ENCODE data around the gene TTF2.
"Not testable (repeated sequence)": the region's sequence is repeated elsewhere in the genome, so short reads cannot be mapped to it uniquely, and the experiment has no call there.

Gene TTF2

DNA sequence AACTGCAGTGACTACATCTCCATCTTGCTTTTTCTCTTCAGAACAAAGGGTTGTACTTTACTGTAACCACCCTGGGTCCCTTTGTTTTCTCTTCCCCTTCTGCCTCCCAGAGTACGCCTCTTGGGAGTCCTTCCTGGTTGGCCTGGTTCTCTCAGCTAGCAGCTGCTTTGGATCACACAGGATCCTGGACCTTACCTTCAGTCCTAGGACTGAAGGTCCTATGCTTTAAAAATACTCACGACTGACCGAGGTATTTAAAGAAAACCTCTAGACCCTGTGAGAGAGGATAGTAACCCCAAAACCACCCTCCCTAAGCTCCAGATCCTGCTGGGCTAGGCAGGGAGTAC lies 56.6 kb downstream of the TTF2 start:
- Histone ChIP-seq H3K9ac (ENCODE audit: low read length) (no peak overlapping the region), H3K79me1 (ENCODE audit: low read length) (peaks cover 11% of the 10 kb centered on the region), H2BK5ac (ENCODE audit: low read depth, low read length, poor library complexity) (no peak overlapping the region), H3K27me3 (ENCODE audit: insufficient read depth, low read length) (no peaks in the 10 kb centered on the region), H3K18ac (ENCODE audit: low read length) (peak overlapping the region; percentile 29), H3K27ac (ENCODE audit: low read depth, low read length) (no peak overlapping the region), H4K8ac (ENCODE audit: low read depth, low read length) (no peak overlapping the region), H4K12ac (ENCODE audit: low read depth, low read length) (no peak overlapping the region), H3K36me3 (ENCODE audit: control insufficient read depth in 1 of 2, insufficient read depth in 2 of 2, low read length in 2 of 2) (peaks cover 19 to 31% of the 10 kb centered on the region in 2 experiments), H2AFZ (ENCODE audit: insufficient read depth, low read length, poor library complexity) (no peak overlapping the region), H2BK12ac (ENCODE audit: low read length) (no peak overlapping the region), H3K4me1 (ENCODE audit: control insufficient read depth in 1 of 2, insufficient read depth in 2 of 2, low read length in 2 of 2) (peaks cover 19 to 21% of the 10 kb centered on the region in 2 experiments), H3K23ac (ENCODE audit: low read length) (no peak overlapping the region), H4K91ac (ENCODE audit: low read depth, low read length) (peak overlapping the region; percentile 26), H3K4ac (ENCODE audit: low read depth, low read length) (no peak overlapping the region), H3K9me3 (ENCODE audit: insufficient read depth, low read depth, low read length) (no peaks in the 10 kb centered on the region), H3K14ac (ENCODE audit: low read length) (no peak overlapping the region), H3K4me3 (ENCODE audit: low read depth, low read length) (no peak overlapping the region), H3K79me2 (ENCODE audit: control insufficient read depth, insufficient read depth, low read length, poor library complexity) (peaks cover 9% of the 10 kb centered on the region), H3K4me2 (ENCODE audit: low read length) (no peak overlapping the region), H2BK120ac (ENCODE audit: insufficient read depth, low read length, poor library complexity) (no peak overlapping the region), H2AK5ac (ENCODE audit: low read length) (no peak overlapping the region)
- WGBS (ENCODE audit: extremely low coverage, insufficient coverage, insufficient read length): no CpG with 5 or more reads among the region's 3 CpGs
- no peak for DNase-seq

DNA sequence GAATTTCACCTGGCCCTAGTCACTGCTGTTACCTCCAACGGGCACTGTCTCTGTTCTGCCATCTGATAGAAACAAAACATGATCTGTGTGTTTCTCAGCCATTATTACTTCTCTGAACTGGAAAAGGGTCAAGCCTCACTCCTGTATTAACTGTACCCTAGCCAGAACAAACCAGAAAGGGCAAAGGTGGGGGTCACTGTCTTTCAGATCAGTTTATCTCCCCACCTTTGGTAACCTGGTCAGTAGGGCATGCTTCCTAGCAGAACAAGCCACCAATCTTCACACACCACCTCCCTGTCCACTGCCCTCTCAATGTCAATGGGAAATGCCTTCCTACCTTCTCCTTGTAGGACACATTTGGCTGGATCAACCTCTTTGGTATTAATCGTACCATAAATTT lies 57.6 kb downstream of the TTF2 start:
- Histone ChIP-seq H3K79me2 (ENCODE audit: control insufficient read depth, insufficient read depth, low read length, poor library complexity) (peaks cover 12% of the 10 kb centered on the region), H2AK5ac (ENCODE audit: low read length) (no peak overlapping the region), H3K9me3 (ENCODE audit: insufficient read depth, low read depth, low read length) (no peaks in the 10 kb centered on the region)

DNA sequence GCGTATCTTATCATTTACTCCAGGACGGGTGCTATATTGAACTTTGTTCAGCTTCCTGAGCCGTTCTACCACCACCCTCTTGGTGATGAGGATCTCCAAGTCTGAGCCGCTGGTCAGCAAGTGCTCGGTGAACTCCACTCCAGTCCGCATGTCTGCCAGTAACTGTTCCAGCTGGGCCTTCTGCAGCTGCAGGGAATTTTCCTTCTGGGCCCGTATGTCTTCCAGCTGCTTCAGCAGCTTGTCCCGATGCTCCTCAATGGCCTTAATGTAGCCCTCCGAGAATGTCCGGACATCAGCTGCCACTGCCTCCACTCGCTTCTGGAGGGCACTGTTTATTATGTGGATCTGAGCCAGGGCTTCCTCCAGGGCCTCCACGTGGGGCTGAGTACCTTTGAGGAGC lies 58.0 kb downstream of the TTF2 start:
- H2BK12ac ChIP-seq (ENCODE audit: low read length): no peak overlapping the region
- peaks cover 16 to 23% of the 10 kb centered on the region in 2 experiments for H3K36me3 ChIP-seq (ENCODE audit: control insufficient read depth in 1 of 2, insufficient read depth in 2 of 2, low read length in 2 of 2)
- H3K4me1 ChIP-seq (ENCODE audit: control insufficient read depth in 1 of 2, insufficient read depth in 2 of 2, low read length in 2 of 2): peaks cover 22 to 28% of the 10 kb centered on the region in 2 experiments
- H3K79me2 ChIP-seq (ENCODE audit: control insufficient read depth, insufficient read depth, low read length, poor library complexity): peaks cover 12% of the 10 kb centered on the region
- H3K4me3 ChIP-seq (ENCODE audit: low read depth, low read length): no peak overlapping the region
- no peak overlapping the region for H3K9ac ChIP-seq (ENCODE audit: low read length)
- H3K27me3 ChIP-seq (ENCODE audit: insufficient read depth, low read length): no peaks in the 10 kb centered on the region
- H2AK5ac ChIP-seq (ENCODE audit: low read length): no peak overlapping the region
- no peaks in the 10 kb centered on the region for H3K9me3 ChIP-seq (ENCODE audit: insufficient read depth, low read depth, low read length)
- H2AFZ ChIP-seq (ENCODE audit: insufficient read depth, low read length, poor library complexity): no peak overlapping the region
- no peak overlapping the region for H3K18ac ChIP-seq (ENCODE audit: low read length)
- no peak overlapping the region for H4K8ac ChIP-seq (ENCODE audit: low read depth, low read length)
- no peak overlapping the region for H4K12ac ChIP-seq (ENCODE audit: low read depth, low read length)
- no peak overlapping the region for H3K4me2 ChIP-seq (ENCODE audit: low read length)
- no peak overlapping the region for H4K91ac ChIP-seq (ENCODE audit: low read depth, low read length)
- no CpG with 5 or more reads among the region's 12 CpGs for WGBS (ENCODE audit: extremely low coverage, insufficient coverage, insufficient read length)
- no peak overlapping the region for H2BK120ac ChIP-seq (ENCODE audit: insufficient read depth, low read length, poor library complexity)
- peak; percentile 70 to 77 for DNase-seq
- no peak overlapping the region for H3K4ac ChIP-seq (ENCODE audit: low read depth, low read length)
- H2BK5ac ChIP-seq (ENCODE audit: low read depth, low read length, poor library complexity): no peak overlapping the region
- peaks cover 18% of the 10 kb centered on the region for H3K79me1 ChIP-seq (ENCODE audit: low read length)
- no peak overlapping the region for H3K14ac ChIP-seq (ENCODE audit: low read length)
- H3K23ac ChIP-seq (ENCODE audit: low read length): no peak overlapping the region
- no peak overlapping the region for H3K27ac ChIP-seq (ENCODE audit: low read depth, low read length)

More for the DNA sequence above, 57.6 kb downstream of the TTF2 start:
- Histone ChIP-seq H3K4me2 (ENCODE audit: low read length) (no peak overlapping the region), H3K18ac (ENCODE audit: low read length) (no peak overlapping the region), H3K4me1 (ENCODE audit: control insufficient read depth in 1 of 2, insufficient read depth in 2 of 2, low read length in 2 of 2) (peaks cover 22 to 27% of the 10 kb centered on the region in 2 experiments), H3K79me1 (ENCODE audit: low read length) (peaks cover 18% of the 10 kb centered on the region), H3K4ac (ENCODE audit: low read depth, low read length) (no peak overlapping the region), H2BK12ac (ENCODE audit: low read length) (no peak overlapping the region), H3K9ac (ENCODE audit: low read length) (no peak overlapping the region), H2BK5ac (ENCODE audit: low read depth, low read length, poor library complexity) (no peak overlapping the region), H3K27ac (ENCODE audit: low read depth, low read length) (no peak overlapping the region), H3K14ac (ENCODE audit: low read length) (no peak overlapping the region), H3K36me3 (ENCODE audit: control insufficient read depth in 1 of 2, insufficient read depth in 2 of 2, low read length in 2 of 2) (peaks cover 17 to 25% of the 10 kb centered on the region in 2 experiments), H4K8ac (ENCODE audit: low read depth, low read length) (no peak overlapping the region), H3K23ac (ENCODE audit: low read length) (no peak overlapping the region), H4K12ac (ENCODE audit: low read depth, low read length) (no peak overlapping the region), H2BK120ac (ENCODE audit: insufficient read depth, low read length, poor library complexity) (no peak overlapping the region), H3K4me3 (ENCODE audit: low read depth, low read length) (no peak overlapping the region), H3K27me3 (ENCODE audit: insufficient read depth, low read length) (no peaks in the 10 kb centered on the region), H2AFZ (ENCODE audit: insufficient read depth, low read length, poor library complexity) (no peak overlapping the region), H4K91ac (ENCODE audit: low read depth, low read length) (no peak overlapping the region)
- DNase-seq: peak in 1 of 2 donors; percentile 27
- WGBS (ENCODE audit: extremely low coverage, insufficient coverage, insufficient read length): no CpG with 5 or more reads among the region's 2 CpGs

DNA sequence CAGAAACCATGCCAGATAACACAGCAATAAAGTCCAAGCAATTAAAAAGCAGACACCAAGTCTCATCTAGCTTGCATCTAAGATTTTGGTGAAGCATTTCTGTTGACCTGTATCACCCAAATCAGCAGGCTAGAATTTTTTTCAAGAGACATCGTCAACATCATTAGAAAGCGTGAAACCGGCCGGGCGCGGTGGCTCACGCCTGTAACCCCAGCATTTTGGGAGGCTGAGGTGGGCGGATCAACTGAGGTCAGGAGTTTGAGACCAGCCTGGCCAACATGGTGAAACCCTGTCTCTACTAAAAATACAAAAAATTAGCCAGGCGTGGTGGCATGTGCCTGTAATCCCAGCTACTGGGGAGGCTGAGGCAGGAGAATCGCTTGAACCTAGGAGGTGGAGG lies 59.0 kb downstream of the TTF2 start:
- H3K4me2 ChIP-seq (ENCODE audit: low read length); H3K23ac ChIP-seq (ENCODE audit: low read length); H4K8ac ChIP-seq (ENCODE audit: low read depth, low read length); H3K18ac ChIP-seq (ENCODE audit: low read length); H2AFZ ChIP-seq (ENCODE audit: insufficient read depth, low read length, poor library complexity); H3K4me3 ChIP-seq (ENCODE audit: low read depth, low read length); DNase-seq; H4K91ac ChIP-seq (ENCODE audit: low read depth, low read length); H4K12ac ChIP-seq (ENCODE audit: low read depth, low read length); H2BK120ac ChIP-seq (ENCODE audit: insufficient read depth, low read length, poor library complexity); H3K9me3 ChIP-seq (ENCODE audit: insufficient read depth, low read depth, low read length); H3K9ac ChIP-seq (ENCODE audit: low read length); H3K27ac ChIP-seq (ENCODE audit: low read depth, low read length); H2BK5ac ChIP-seq (ENCODE audit: low read depth, low read length, poor library complexity); H2BK12ac ChIP-seq (ENCODE audit: low read length); H3K27me3 ChIP-seq (ENCODE audit: insufficient read depth, low read length); H3K4ac ChIP-seq (ENCODE audit: low read depth, low read length); H3K14ac ChIP-seq (ENCODE audit: low read length); H2AK5ac ChIP-seq (ENCODE audit: low read length): not testable (repeated sequence)
- Histone ChIP-seq H3K79me1 (ENCODE audit: low read length) (peaks cover 18% of the 10 kb centered on the region), H3K79me2 (ENCODE audit: control insufficient read depth, insufficient read depth, low read length, poor library complexity) (peaks cover 12% of the 10 kb centered on the region), H3K36me3 (ENCODE audit: control insufficient read depth in 1 of 2, insufficient read depth in 2 of 2, low read length in 2 of 2) (peaks cover 11 to 17% of the 10 kb centered on the region in 2 experiments), H3K4me1 (ENCODE audit: control insufficient read depth in 1 of 2, insufficient read depth in 2 of 2, low read length in 2 of 2) (peaks cover 22 to 28% of the 10 kb centered on the region in 2 experiments)
- no CpG with 5 or more reads among the region's 10 CpGs for WGBS (ENCODE audit: extremely low coverage, insufficient coverage, insufficient read length)
